Neural progenitor cell (in vitro differentiated cells): ENCODE measurements around the gene GRIN2B. TPM values are rescaled to one million over a fixed set of nuclear protein-coding genes. Genes with fewer than 3 reads are reported as not detected.

Experiments used
- DNase-seq: peaks from one replicate; pipeline ENCODE4 v3.0.0-alpha.2; 2016; ENCODE audit warnings: low spot score
- H2AFZ ChIP-seq: fragments of 200-600 bp; sonication (generic); replicated peaks from 2 replicates; pipeline ENCODE4 v1.6.1; 2016; ENCODE audit warnings: antibody characterized with exemption
- H3F3A ChIP-seq: fragments of 200-600 bp; sonication (generic); 2 replicates; pipeline ENCODE4 v1.6.1; 2016; ENCODE audit warnings: antibody characterized with exemption, low read depth
- H3K27ac ChIP-seq: fragments of 200-600 bp; sonication (generic); 2 replicates; pipeline ENCODE4 v1.5.1; 2016; ENCODE audit warnings: mild to moderate bottlenecking
- H3K27me3 ChIP-seq: fragments of 200-600 bp; sonication (generic); 2 replicates; pipeline ENCODE4 v1.6.1; 2016; ENCODE audit warnings: mild to moderate bottlenecking, moderate library complexity
- H3K36me3 ChIP-seq: fragments of 200-600 bp; sonication (generic); 2 replicates; pipeline ENCODE4 v1.5.1; 2016
- H3K4me1 ChIP-seq: fragments of 200-600 bp; sonication (generic); 2 replicates; pipeline ENCODE4 v1.6.1; 2016; ENCODE audit warnings: mixed run types
- H3K4me2 ChIP-seq: fragments of 200-600 bp; sonication (generic); 2 replicates; pipeline ENCODE4 v1.6.1; 2016
- H3K4me3 ChIP-seq: fragments of 200-600 bp; sonication (generic); 2 replicates; pipeline ENCODE4 v1.5.1; 2016
- H3K79me2 ChIP-seq: fragments of 200-600 bp; sonication (generic); 2 replicates; pipeline ENCODE4 v1.6.1; 2016; ENCODE audit warnings: low read depth
- H3K9ac ChIP-seq: fragments of 200-600 bp; sonication (generic); 2 replicates; pipeline ENCODE4 v1.6.1; 2016
- H3K9me3 ChIP-seq: fragments of 200-600 bp; sonication (generic); 2 replicates; pipeline ENCODE4 v1.5.1; 2016; ENCODE audit warnings: low read depth
- H4K20me1 ChIP-seq: fragments of 200-600 bp; sonication (generic); 2 replicates; pipeline ENCODE4 v1.6.1; 2016; ENCODE audit warnings: low read depth
- H3K27ac Mint-ChIP-seq: 3 replicates; pipeline ENCODE4 v1.8.0; 2021; ENCODE audit warnings: mixed read lengths
- H3K27me3 Mint-ChIP-seq: 2 replicates; pipeline ENCODE4 v1.8.0; 2022; ENCODE audit warnings: low read depth, mild to moderate bottlenecking, inconsistent platforms, moderate library complexity, mixed read lengths; ENCODE audit not compliant: insufficient read depth
- H3K36me3 Mint-ChIP-seq: 3 replicates; pipeline ENCODE4 v1.8.0; 2021; ENCODE audit warnings: mixed read lengths
- H3K4me1 Mint-ChIP-seq: 3 replicates; pipeline ENCODE4 v1.8.0; 2021; ENCODE audit warnings: mixed read lengths
- H3K4me3 Mint-ChIP-seq: 3 replicates; pipeline ENCODE4 v1.8.0; 2021; ENCODE audit warnings: mild to moderate bottlenecking, moderate library complexity, mixed read lengths
- H3K9me3 Mint-ChIP-seq: 3 replicates; pipeline ENCODE4 v1.8.0; 2020; ENCODE audit warnings: mixed read lengths
- EZH2 ChIP-seq: fragments of 200-600 bp; sonication (generic); IDR thresholded peaks from 2 replicates; pipeline ENCODE4 v1.6.1; 2017; ENCODE audit warnings: antibody characterized with exemption, mild to moderate bottlenecking, moderate library complexity
- EZH2phosphoT487 ChIP-seq: fragments of 200-600 bp; sonication (generic); IDR thresholded peaks from 2 replicates; pipeline ENCODE4 v1.6.1; 2017; ENCODE audit warnings: antibody characterized with exemption
- total RNA-seq: library from RNA; depleted of rRNA; stranded (reverse); fragments of >200 nt; gene quantifications from 2 replicates; pipeline ENCODE4 v1.2.3, GENCODE V29; 2015; ENCODE audit warnings: low replicate concordance
- TF ChIP-seq, protein P1 (sequence below): fragments of 200-600 bp; sonication (generic); IDR thresholded peaks from 2 replicates; pipeline ENCODE4 v1.5.1; 2017; ENCODE audit warnings: antibody characterized with exemption, mild to moderate bottlenecking

The GRIN2B gene
- total RNA-seq, 1 donor from 2014 or later = 0.52 TPM

DNA sequence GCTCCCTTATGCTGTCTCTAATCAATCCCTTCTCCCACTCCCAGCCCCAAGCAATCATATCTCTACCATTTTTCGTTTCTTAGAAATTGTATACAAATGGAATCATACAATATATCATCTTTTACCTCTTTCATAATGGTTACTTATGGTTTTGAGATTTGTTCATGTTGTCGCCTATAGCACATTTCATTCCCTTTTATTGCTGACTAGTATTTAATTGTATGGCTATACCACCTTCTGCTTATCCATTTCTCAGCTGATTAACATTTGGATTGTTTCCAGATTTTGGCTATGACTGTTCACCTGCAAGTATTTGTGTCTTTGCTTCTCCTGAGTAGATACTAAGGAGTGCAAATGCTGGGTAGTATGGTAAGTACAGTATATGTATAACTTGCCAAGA is 36.7 kb upstream of the GRIN2B start:
- H3K9me3 Mint-ChIP-seq = no peaks in the 10 kb centered on the region
- H3K36me3 Mint-ChIP-seq = no peaks in the 10 kb centered on the region
- Histone ChIP-seq H3K4me3 (no peak overlapping the region), H3K4me2 (no peak overlapping the region), H3K4me1 (no peaks in the 10 kb centered on the region), H2AFZ (no peak overlapping the region), H3F3A (no peaks in the 10 kb centered on the region), H3K27me3 (no peaks in the 10 kb centered on the region), H3K9ac (no peak overlapping the region), H3K27ac (no peak overlapping the region), H3K79me2 (no peaks in the 10 kb centered on the region), H3K9me3 (peaks cover under 1% of the 10 kb centered on the region), H4K20me1 (no peaks in the 10 kb centered on the region), H3K36me3 (no peaks in the 10 kb centered on the region)
- H3K27me3 Mint-ChIP-seq = no peaks in the 10 kb centered on the region
- DNase-seq = no peak
- H3K27ac Mint-ChIP-seq = no peak overlapping the region
- H3K4me1 Mint-ChIP-seq = no peaks in the 10 kb centered on the region
- H3K4me3 Mint-ChIP-seq = no peak overlapping the region
- TF ChIP-seq EZH2phosphoT487 = no peak
- TF ChIP-seq, protein P1, sequence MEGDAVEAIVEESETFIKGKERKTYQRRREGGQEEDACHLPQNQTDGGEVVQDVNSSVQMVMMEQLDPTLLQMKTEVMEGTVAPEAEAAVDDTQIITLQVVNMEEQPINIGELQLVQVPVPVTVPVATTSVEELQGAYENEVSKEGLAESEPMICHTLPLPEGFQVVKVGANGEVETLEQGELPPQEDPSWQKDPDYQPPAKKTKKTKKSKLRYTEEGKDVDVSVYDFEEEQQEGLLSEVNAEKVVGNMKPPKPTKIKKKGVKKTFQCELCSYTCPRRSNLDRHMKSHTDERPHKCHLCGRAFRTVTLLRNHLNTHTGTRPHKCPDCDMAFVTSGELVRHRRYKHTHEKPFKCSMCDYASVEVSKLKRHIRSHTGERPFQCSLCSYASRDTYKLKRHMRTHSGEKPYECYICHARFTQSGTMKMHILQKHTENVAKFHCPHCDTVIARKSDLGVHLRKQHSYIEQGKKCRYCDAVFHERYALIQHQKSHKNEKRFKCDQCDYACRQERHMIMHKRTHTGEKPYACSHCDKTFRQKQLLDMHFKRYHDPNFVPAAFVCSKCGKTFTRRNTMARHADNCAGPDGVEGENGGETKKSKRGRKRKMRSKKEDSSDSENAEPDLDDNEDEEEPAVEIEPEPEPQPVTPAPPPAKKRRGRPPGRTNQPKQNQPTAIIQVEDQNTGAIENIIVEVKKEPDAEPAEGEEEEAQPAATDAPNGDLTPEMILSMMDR = no peak
- TF ChIP-seq EZH2 = no peak

DNA sequence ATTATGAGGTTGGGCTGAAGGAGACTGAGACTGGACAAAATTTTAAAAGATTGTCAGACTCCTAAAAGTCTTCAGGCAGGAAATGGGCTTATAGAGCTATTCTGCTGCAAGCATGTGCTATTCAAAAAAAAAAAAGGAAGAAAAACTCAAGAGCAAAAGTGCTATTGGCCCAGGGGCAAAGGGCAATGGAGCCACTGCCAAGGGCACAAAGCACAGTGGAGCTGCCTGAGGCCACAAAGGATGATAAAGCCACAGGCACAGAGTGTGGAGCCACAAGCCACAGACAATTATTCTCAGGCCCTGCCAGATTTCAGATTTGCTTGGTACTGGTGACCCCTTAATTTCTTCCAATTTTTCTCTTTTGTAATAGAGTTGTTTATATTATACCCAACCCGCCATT is 29.6 kb upstream of the GRIN2B start:
- Histone ChIP-seq H3K9ac (no peak overlapping the region), H3K79me2 (no peaks in the 10 kb centered on the region), H2AFZ (no peak overlapping the region), H3K4me1 (no peaks in the 10 kb centered on the region), H3K4me2 (no peak overlapping the region), H3K4me3 (no peak overlapping the region), H3K9me3 (peaks cover 7% of the 10 kb centered on the region), H3K27me3 (no peaks in the 10 kb centered on the region), H3F3A (no peaks in the 10 kb centered on the region), H3K36me3 (no peaks in the 10 kb centered on the region), H4K20me1 (no peaks in the 10 kb centered on the region), H3K27ac (no peak overlapping the region)
- TF ChIP-seq, protein P1 = no peak
- TF ChIP-seq EZH2 (no peak), EZH2phosphoT487 (no peak)
- H3K27ac Mint-ChIP-seq = no peak overlapping the region
- no peak for DNase-seq
- no peaks in the 10 kb centered on the region for H3K27me3 Mint-ChIP-seq
- peaks cover 4% of the 10 kb centered on the region for H3K4me1 Mint-ChIP-seq
- peaks cover 16% of the 10 kb centered on the region for H3K9me3 Mint-ChIP-seq
- H3K36me3 Mint-ChIP-seq = no peaks in the 10 kb centered on the region
- H3K4me3 Mint-ChIP-seq = no peak overlapping the region

DNA sequence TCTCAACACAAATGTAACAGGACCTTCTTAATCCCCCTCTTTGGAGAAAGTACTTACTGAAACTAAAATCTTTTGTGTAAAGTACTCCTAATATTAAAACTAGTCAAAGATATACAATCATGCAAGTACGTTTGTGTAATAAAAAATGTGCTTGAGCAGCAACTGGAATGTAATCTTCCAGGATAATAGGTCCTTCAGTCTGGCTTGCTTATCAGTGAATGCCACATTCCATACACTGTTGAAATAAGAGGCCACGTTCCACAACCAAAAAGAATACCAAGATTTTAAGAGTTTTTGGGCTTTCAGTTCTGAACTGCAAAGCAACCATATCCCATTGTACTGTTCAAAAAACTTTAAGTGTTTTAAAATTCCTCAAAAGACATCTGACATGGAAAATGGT is 26.2 kb upstream of the GRIN2B start:
- no peak overlapping the region for H3K4me3 Mint-ChIP-seq
- H3K27me3 Mint-ChIP-seq = no peaks in the 10 kb centered on the region
- no peak overlapping the region for H3K27ac ChIP-seq
- no peaks in the 10 kb centered on the region for H3K4me1 ChIP-seq
- no peaks in the 10 kb centered on the region for H3K27me3 ChIP-seq
- H3K9ac ChIP-seq = no peak overlapping the region
- TF ChIP-seq EZH2phosphoT487 (no peak), EZH2 (no peak)
- H3K36me3 ChIP-seq = no peaks in the 10 kb centered on the region
- H4K20me1 ChIP-seq = no peaks in the 10 kb centered on the region
- H3K79me2 ChIP-seq = no peaks in the 10 kb centered on the region
- H3F3A ChIP-seq = no peaks in the 10 kb centered on the region
- peaks cover 24% of the 10 kb centered on the region for H3K9me3 Mint-ChIP-seq
- no peak overlapping the region for H2AFZ ChIP-seq
- H3K36me3 Mint-ChIP-seq = no peaks in the 10 kb centered on the region
- peaks cover 4% of the 10 kb centered on the region for H3K4me1 Mint-ChIP-seq
- H3K9me3 ChIP-seq = peaks cover 2% of the 10 kb centered on the region
- H3K4me2 ChIP-seq = no peak overlapping the region
- H3K4me3 ChIP-seq = no peak overlapping the region
- H3K27ac Mint-ChIP-seq = no peak overlapping the region
- DNase-seq = no peak

DNA sequence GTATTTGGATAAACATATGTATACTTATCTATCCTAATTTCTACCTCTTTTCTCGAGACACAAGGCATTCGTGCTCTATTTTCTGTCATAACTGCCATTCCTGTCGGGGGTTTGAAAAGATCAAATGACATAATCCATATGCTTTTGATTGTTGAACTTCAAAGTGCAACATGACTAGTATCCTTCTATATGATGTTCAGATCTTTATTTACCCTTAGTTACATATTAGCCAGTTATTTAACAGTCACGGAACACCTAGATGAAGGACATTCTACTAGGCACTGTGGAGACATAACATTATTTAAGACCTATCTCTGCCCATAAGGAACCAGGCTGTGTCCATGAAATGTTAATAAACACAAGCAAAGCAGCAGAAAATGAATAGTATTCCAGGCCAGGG is 11.2 kb upstream of the GRIN2B start:
- H3K9me3 Mint-ChIP-seq = no peaks in the 10 kb centered on the region
- no peaks in the 10 kb centered on the region for H4K20me1 ChIP-seq
- peaks cover 4% of the 10 kb centered on the region for H3K27me3 Mint-ChIP-seq
- H3K4me2 ChIP-seq = no peak overlapping the region
- no peaks in the 10 kb centered on the region for H3K79me2 ChIP-seq
- H3K4me1 Mint-ChIP-seq = no peaks in the 10 kb centered on the region
- no peak overlapping the region for H3K4me3 ChIP-seq
- no peaks in the 10 kb centered on the region for H3K9me3 ChIP-seq
- H2AFZ ChIP-seq = no peak overlapping the region
- no peaks in the 10 kb centered on the region for H3F3A ChIP-seq
- no peak overlapping the region for H3K27ac Mint-ChIP-seq
- H3K9ac ChIP-seq = no peak overlapping the region
- H3K36me3 Mint-ChIP-seq = no peaks in the 10 kb centered on the region
- no peaks in the 10 kb centered on the region for H3K4me1 ChIP-seq
- no peak overlapping the region for H3K27ac ChIP-seq
- H3K4me3 Mint-ChIP-seq = no peak overlapping the region
- no peak for DNase-seq
- TF ChIP-seq EZH2 (no peak), EZH2phosphoT487 (no peak)
- TF ChIP-seq, protein P1 = no peak
- H3K36me3 ChIP-seq = no peaks in the 10 kb centered on the region
- no peaks in the 10 kb centered on the region for H3K27me3 ChIP-seq
